HepG2 (cell line): Measurements from ENCODE around the gene MLF1. TPM values are rescaled to one million over a fixed set of nuclear protein-coding genes. Genes with fewer than 3 reads are reported as not detected.

ENCODE experiments used
- ARID2 ChIP-seq: sonication (generic); formaldehyde crosslinking; IDR thresholded peaks from 2 replicates; pipeline ENCODE4 v1.8.1; 2022; ENCODE audit warnings: mild to moderate bottlenecking, missing genetic modification reagents, borderline replicate concordance
- CEBPB ChIP-seq: IDR thresholded peaks from 2 replicates; pipeline ENCODE4 v1.6.1; 2011; ENCODE audit warnings: low read depth, low read length, improper control_type of control experiment, borderline replicate concordance
- HOXA9 ChIP-seq: sonication (generic); formaldehyde crosslinking; IDR thresholded peaks from 2 replicates; pipeline ENCODE4 v1.8.1; 2022; ENCODE audit warnings: missing genetic modification reagents, mild to moderate bottlenecking, moderate library complexity, borderline replicate concordance
- IRX3 ChIP-seq: sonication (generic); formaldehyde crosslinking; IDR thresholded peaks from 2 replicates; pipeline ENCODE4 v1.8.1; 2023; ENCODE audit warnings: mild to moderate bottlenecking, low read depth, missing genetic modification reagents, borderline replicate concordance
- NFE2L2 ChIP-seq: fragments of 150-350 bp; IDR thresholded peaks from 2 replicates; pipeline ENCODE4 v1.6.1; 2014; ENCODE audit warnings: low read length
- PHB2 ChIP-seq: fragments of 450-650 bp; IDR thresholded peaks from 2 replicates; pipeline ENCODE4 v1.6.1; 2018; ENCODE audit not compliant: partially characterized antibody
- PTBP1 ChIP-seq: fragments of 200-400 bp; formaldehyde crosslinking; IDR thresholded peaks from 2 replicates; pipeline ENCODE4 v1.6.1; 2018; ENCODE audit warnings: low read length, low read depth; ENCODE audit not compliant: poor library complexity, severe bottlenecking
- XBP1 ChIP-seq: sonication (generic); formaldehyde crosslinking; IDR thresholded peaks from 2 replicates; pipeline ENCODE4 v1.5.0; 2020; ENCODE audit warnings: missing genetic modification reagents
- ZNF331 ChIP-seq: sonication (generic); formaldehyde crosslinking; IDR thresholded peaks from 2 replicates; pipeline ENCODE4 v1.4.0; 2020; ENCODE audit warnings: missing genetic modification reagents
- ZNF563 ChIP-seq: sonication (generic); formaldehyde crosslinking; IDR thresholded peaks from 2 replicates; pipeline ENCODE4 v1.8.0; 2022; ENCODE audit warnings: mild to moderate bottlenecking, moderate library complexity, missing genetic modification reagents
- ZNF75D ChIP-seq: sonication (generic); formaldehyde crosslinking; IDR thresholded peaks from 2 replicates; pipeline ENCODE4 v1.8.1; 2023; ENCODE audit warnings: missing genetic modification reagents, mild to moderate bottlenecking, borderline replicate concordance
- polyA plus RNA-seq, 8 experiments: library from polyadenylated mRNA; depleted of rRNA in 3 of 8; stranded (reverse) in 7 of 8; unstranded in 1 of 8; fragments of >200 nt; fragmentation: Illumina TruSeq in 4 of 8; extraction: Trizol in 4 of 8; gene quantifications; 2 replicates each; pipeline versions ENCODE4 v1.2.1 to v1.2.3, GENCODE V29; 2011 to 2016; ENCODE audit warnings: low read depth in 4 of 8, missing spikeins in 1 of 8, mixed read lengths in 1 of 8; ENCODE audit not compliant: insufficient read depth in 1 of 8
- total RNA-seq, 5 experiments: library from RNA; depleted of rRNA; stranded (reverse); fragments of >200 nt; fragmentation: Illumina TruSeq; extraction: Trizol; gene quantifications; 2 replicates each; pipeline ENCODE4 v1.2.3, GENCODE V29; 2016; ENCODE audit warnings: low read depth in 1 of 5
- TF ChIP-seq, protein P1 (sequence below): sonication (generic); formaldehyde crosslinking; conservative IDR thresholded peaks from 2 replicates; pipeline ENCODE4 v1.8.0; 2022; ENCODE audit warnings: mild to moderate bottlenecking, moderate library complexity, missing genetic modification reagents
- TF ChIP-seq, protein P2 (sequence below): sonication (generic); formaldehyde crosslinking; IDR thresholded peaks from 2 replicates; pipeline ENCODE4 v1.9.0; 2022; ENCODE audit warnings: low read depth, missing genetic modification reagents
- TF ChIP-seq, protein P3 (sequence below): sonication (generic); formaldehyde crosslinking; IDR thresholded peaks from 2 replicates; pipeline ENCODE4 v1.4.0; 2020; ENCODE audit warnings: missing genetic modification reagents, borderline replicate concordance
- TF ChIP-seq, protein P4 (sequence below): sonication (generic); formaldehyde crosslinking; conservative IDR thresholded peaks from 2 replicates; pipeline ENCODE4 v1.4.0; 2020; ENCODE audit warnings: mild to moderate bottlenecking, missing genetic modification reagents, moderate library complexity
- TF ChIP-seq, protein P5 (sequence below): sonication (generic); formaldehyde crosslinking; IDR thresholded peaks from 2 replicates; pipeline ENCODE4 v1.4.0; 2020; ENCODE audit warnings: missing genetic modification reagents, low read depth, mild to moderate bottlenecking, borderline replicate concordance

Gene MLF1
- total and polyA plus RNA-seq, 2 of the 13 experiments (the other 11 are each of a cell fraction or from before 2014, with no cell fraction given): 0.88 to 1.0 TPM

DNA sequence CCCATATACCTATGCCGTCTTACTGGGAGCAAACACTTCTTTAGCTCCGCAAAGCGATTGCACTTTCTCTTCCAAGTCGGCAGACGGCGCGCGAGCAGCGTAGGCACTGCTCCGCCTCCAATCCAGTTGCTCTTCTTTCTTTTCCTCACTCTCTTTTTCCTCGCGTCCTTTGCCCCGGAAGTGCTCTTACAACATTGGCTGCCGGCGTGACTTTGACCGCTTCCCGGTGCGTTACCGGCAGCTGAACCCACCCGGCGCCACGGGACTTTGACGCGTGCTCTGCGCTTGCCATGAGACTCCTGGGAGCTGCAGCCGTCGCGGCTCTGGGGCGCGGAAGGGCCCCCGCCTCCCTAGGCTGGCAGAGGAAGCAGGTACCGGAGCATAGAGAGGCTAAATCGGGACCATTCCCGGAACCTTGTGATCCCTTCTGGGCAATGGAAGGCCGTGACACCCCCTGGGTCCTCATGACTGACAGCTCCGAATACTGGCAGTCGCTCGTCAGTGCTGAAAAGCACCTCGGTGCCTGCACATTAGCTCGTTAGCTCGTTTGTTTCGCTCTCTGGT lies 73.4 kb downstream of the MLF1 start, which contains the start of gene GFM1 (continued):
- TF ChIP-seq IRX3 (CRISPR knock-in tag): peak; percentile 41; the same call in 1 of the 2 replicates
- TF ChIP-seq ZNF331 (CRISPR knock-in tag): peak; percentile 92
- TF ChIP-seq PTBP1: peak; percentile 60
- TF ChIP-seq, protein P1, sequence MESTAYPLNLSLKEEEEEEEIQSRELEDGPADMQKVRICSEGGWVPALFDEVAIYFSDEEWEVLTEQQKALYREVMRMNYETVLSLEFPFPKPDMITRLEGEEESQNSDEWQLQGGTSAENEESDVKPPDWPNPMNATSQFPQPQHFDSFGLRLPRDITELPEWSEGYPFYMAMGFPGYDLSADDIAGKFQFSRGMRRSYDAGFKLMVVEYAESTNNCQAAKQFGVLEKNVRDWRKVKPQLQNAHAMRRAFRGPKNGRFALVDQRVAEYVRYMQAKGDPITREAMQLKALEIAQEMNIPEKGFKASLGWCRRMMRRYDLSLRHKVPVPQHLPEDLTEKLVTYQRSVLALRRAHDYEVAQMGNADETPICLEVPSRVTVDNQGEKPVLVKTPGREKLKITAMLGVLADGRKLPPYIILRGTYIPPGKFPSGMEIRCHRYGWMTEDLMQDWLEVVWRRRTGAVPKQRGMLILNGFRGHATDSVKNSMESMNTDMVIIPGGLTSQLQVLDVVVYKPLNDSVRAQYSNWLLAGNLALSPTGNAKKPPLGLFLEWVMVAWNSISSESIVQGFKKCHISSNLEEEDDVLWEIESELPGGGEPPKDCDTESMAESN (CRISPR knock-in tag): peak; percentile 79
- no peak for TF ChIP-seq HOXA9 (CRISPR knock-in tag)
- TF ChIP-seq, protein P2, sequence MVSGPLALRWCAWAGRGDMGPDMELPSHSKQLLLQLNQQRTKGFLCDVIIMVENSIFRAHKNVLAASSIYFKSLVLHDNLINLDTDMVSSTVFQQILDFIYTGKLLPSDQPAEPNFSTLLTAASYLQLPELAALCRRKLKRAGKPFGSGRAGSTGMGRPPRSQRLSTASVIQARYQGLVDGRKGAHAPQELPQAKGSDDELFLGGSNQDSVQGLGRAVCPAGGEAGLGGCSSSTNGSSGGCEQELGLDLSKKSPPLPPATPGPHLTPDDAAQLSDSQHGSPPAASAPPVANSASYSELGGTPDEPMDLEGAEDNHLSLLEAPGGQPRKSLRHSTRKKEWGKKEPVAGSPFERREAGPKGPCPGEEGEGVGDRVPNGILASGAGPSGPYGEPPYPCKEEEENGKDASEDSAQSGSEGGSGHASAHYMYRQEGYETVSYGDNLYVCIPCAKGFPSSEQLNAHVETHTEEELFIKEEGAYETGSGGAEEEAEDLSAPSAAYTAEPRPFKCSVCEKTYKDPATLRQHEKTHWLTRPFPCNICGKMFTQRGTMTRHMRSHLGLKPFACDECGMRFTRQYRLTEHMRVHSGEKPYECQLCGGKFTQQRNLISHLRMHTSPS (CRISPR knock-in tag): no peak
- TF ChIP-seq CEBPB: peak; percentile 24; the same call in 1 of the 2 replicates
- 0 out of 2 replicates have a peak, but pooled peaks have one; percentile 42 for TF ChIP-seq ARID2
- 0 out of 2 replicates have a peak, but pooled peaks have one; percentile 11 for TF ChIP-seq XBP1 (CRISPR knock-in tag)
- no peak for TF ChIP-seq ZNF75D (CRISPR knock-in tag)
- TF ChIP-seq, protein P3, sequence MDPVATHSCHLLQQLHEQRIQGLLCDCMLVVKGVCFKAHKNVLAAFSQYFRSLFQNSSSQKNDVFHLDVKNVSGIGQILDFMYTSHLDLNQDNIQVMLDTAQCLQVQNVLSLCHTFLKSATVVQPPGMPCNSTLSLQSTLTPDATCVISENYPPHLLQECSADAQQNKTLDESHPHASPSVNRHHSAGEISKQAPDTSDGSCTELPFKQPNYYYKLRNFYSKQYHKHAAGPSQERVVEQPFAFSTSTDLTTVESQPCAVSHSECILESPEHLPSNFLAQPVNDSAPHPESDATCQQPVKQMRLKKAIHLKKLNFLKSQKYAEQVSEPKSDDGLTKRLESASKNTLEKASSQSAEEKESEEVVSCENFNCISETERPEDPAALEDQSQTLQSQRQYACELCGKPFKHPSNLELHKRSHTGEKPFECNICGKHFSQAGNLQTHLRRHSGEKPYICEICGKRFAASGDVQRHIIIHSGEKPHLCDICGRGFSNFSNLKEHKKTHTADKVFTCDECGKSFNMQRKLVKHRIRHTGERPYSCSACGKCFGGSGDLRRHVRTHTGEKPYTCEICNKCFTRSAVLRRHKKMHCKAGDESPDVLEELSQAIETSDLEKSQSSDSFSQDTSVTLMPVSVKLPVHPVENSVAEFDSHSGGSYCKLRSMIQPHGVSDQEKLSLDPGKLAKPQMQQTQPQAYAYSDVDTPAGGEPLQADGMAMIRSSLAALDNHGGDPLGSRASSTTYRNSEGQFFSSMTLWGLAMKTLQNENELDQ (CRISPR knock-in tag): no peak
- TF ChIP-seq, protein P4, sequence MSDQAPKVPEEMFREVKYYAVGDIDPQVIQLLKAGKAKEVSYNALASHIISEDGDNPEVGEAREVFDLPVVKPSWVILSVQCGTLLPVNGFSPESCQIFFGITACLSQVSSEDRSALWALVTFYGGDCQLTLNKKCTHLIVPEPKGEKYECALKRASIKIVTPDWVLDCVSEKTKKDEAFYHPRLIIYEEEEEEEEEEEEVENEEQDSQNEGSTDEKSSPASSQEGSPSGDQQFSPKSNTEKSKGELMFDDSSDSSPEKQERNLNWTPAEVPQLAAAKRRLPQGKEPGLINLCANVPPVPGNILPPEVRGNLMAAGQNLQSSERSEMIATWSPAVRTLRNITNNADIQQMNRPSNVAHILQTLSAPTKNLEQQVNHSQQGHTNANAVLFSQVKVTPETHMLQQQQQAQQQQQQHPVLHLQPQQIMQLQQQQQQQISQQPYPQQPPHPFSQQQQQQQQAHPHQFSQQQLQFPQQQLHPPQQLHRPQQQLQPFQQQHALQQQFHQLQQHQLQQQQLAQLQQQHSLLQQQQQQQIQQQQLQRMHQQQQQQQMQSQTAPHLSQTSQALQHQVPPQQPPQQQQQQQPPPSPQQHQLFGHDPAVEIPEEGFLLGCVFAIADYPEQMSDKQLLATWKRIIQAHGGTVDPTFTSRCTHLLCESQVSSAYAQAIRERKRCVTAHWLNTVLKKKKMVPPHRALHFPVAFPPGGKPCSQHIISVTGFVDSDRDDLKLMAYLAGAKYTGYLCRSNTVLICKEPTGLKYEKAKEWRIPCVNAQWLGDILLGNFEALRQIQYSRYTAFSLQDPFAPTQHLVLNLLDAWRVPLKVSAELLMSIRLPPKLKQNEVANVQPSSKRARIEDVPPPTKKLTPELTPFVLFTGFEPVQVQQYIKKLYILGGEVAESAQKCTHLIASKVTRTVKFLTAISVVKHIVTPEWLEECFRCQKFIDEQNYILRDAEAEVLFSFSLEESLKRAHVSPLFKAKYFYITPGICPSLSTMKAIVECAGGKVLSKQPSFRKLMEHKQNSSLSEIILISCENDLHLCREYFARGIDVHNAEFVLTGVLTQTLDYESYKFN (CRISPR knock-in tag): peak; percentile 70
- peak; percentile 68; the same call in 1 of the 2 replicates for TF ChIP-seq ZNF563 (CRISPR knock-in tag)
- no peak for TF ChIP-seq PHB2
- TF ChIP-seq, protein P5, sequence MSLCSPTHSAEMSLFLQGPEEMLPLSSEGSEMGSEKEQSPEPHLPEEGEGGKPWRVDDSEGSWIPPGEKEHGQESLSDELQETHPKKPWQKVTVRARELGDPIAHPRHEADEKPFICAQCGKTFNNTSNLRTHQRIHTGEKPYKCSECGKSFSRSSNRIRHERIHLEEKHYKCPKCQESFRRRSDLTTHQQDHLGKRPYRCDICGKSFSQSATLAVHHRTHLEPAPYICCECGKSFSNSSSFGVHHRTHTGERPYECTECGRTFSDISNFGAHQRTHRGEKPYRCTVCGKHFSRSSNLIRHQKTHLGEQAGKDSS (CRISPR knock-in tag): peak; percentile 90; the same call in 1 of the 2 replicates
- no peak for TF ChIP-seq NFE2L2
